ENCODE measurements around the gene LASP1.

The LASP1 gene

GRCh38 chr17:38903404-38903803 is 33.5 kb downstream of the LASP1 start:
- TF ChIP-seq USF1 (IDR thresholded peaks at IDR 0.05) (no peak), FOXM1 (IDR thresholded peaks at IDR 0.05; ENCODE audit: borderline replicate concordance, low read depth) (no peak), EP300 (IDR thresholded peaks at IDR 0.05; ENCODE audit: borderline replicate concordance) (no peak), NFIC (IDR thresholded peaks at IDR 0.05) (no peak), YY1 (IDR thresholded peaks at IDR 0.05; ENCODE audit: low read depth) (no peak), EGR1 (IDR thresholded peaks at IDR 0.05) (no peak), ZBTB7A (IDR thresholded peaks at IDR 0.05; ENCODE audit: low read depth) (no peak), TAF1 (IDR thresholded peaks at IDR 0.05; ENCODE audit: low read depth) (no peak)

- TF ChIP-seq USF1 (IDR thresholded peaks at IDR 0.05), result no peak
- no peak for TF ChIP-seq FOXM1 (IDR thresholded peaks at IDR 0.05; ENCODE audit: borderline replicate concordance, low read depth)
- no peak for TF ChIP-seq CREB1 (IDR thresholded peaks at IDR 0.05; ENCODE audit: low read depth)
- no peak for TF ChIP-seq EGR1 (IDR thresholded peaks at IDR 0.05)
- TF ChIP-seq EP300 (IDR thresholded peaks at IDR 0.05; ENCODE audit: borderline replicate concordance), result no peak
- no peak for TF ChIP-seq CEBPB (IDR thresholded peaks at IDR 0.05)
- no peak for TF ChIP-seq TCF12 (IDR thresholded peaks at IDR 0.05; ENCODE audit: low read depth)
- no peak for TF ChIP-seq TEAD4 (IDR thresholded peaks at IDR 0.05)
- TF ChIP-seq YY1 (IDR thresholded peaks at IDR 0.05; ENCODE audit: low read depth), result no peak
- no peak for TF ChIP-seq NFIC (IDR thresholded peaks at IDR 0.05)
- no peak for TF ChIP-seq ZBTB7A (IDR thresholded peaks at IDR 0.05; ENCODE audit: low read depth)
- TF ChIP-seq REST (IDR thresholded peaks at IDR 0.05; ENCODE audit: low read depth), result no peak
- TF ChIP-seq TAF1 (IDR thresholded peaks at IDR 0.05; ENCODE audit: low read depth), result no peak
These were observed 35.0 kb downstream of the LASP1 start for GRCh38 chr17:38904892-38905291.

GRCh38 chr17:38905375-38905774 is 35.5 kb downstream of the LASP1 start:
- TF ChIP-seq USF1 (IDR thresholded peaks at IDR 0.05) (no peak), CREB1 (IDR thresholded peaks at IDR 0.05; ENCODE audit: low read depth) (no peak), RAD21 (IDR thresholded peaks at IDR 0.05; ENCODE audit: low read depth) (no peak), EP300 (IDR thresholded peaks at IDR 0.05; ENCODE audit: borderline replicate concordance) (no peak), MAX (IDR thresholded peaks at IDR 0.05) (no peak), CEBPB (IDR thresholded peaks at IDR 0.05) (no peak), FOXM1 (IDR thresholded peaks at IDR 0.05; ENCODE audit: borderline replicate concordance, low read depth) (no peak), ZBTB7A (IDR thresholded peaks at IDR 0.05; ENCODE audit: low read depth) (no peak), YY1 (IDR thresholded peaks at IDR 0.05; ENCODE audit: low read depth) (no peak), TCF12 (IDR thresholded peaks at IDR 0.05; ENCODE audit: low read depth) (no peak), EGR1 (IDR thresholded peaks at IDR 0.05) (no peak), REST (IDR thresholded peaks at IDR 0.05; ENCODE audit: low read depth) (no peak), TEAD4 (IDR thresholded peaks at IDR 0.05) (no peak), TAF1 (IDR thresholded peaks at IDR 0.05; ENCODE audit: low read depth) (no peak), NFIC (IDR thresholded peaks at IDR 0.05) (no peak)

GRCh38 chr17:38906460-38907228 is 36.8 kb downstream of the LASP1 start:
- no peak for TF ChIP-seq ZBTB7A (IDR thresholded peaks at IDR 0.05; ENCODE audit: low read depth)

GRCh38 chr17:38907930-38908675 is 38.2 kb downstream of the LASP1 start:
- no peak for TF ChIP-seq TCF12 (IDR thresholded peaks at IDR 0.05; ENCODE audit: low read depth)
- TF ChIP-seq REST (IDR thresholded peaks at IDR 0.05; ENCODE audit: low read depth), result no peak
- TF ChIP-seq YY1 (IDR thresholded peaks at IDR 0.05; ENCODE audit: low read depth), result no peak
- TF ChIP-seq CREB1 (IDR thresholded peaks at IDR 0.05; ENCODE audit: low read depth), result no peak
- no peak for TF ChIP-seq ZBTB7A (IDR thresholded peaks at IDR 0.05; ENCODE audit: low read depth)
- TF ChIP-seq MAX (IDR thresholded peaks at IDR 0.05), result no peak
- no peak for TF ChIP-seq EP300 (IDR thresholded peaks at IDR 0.05; ENCODE audit: borderline replicate concordance)
- no peak for TF ChIP-seq FOXM1 (IDR thresholded peaks at IDR 0.05; ENCODE audit: borderline replicate concordance, low read depth)
- TF ChIP-seq TEAD4 (IDR thresholded peaks at IDR 0.05), result no peak
- TF ChIP-seq USF1 (IDR thresholded peaks at IDR 0.05), result no peak
- TF ChIP-seq EGR1 (IDR thresholded peaks at IDR 0.05), result no peak
- no peak for TF ChIP-seq NFIC (IDR thresholded peaks at IDR 0.05)
- TF ChIP-seq RAD21 (IDR thresholded peaks at IDR 0.05; ENCODE audit: low read depth), result no peak
- TF ChIP-seq TAF1 (IDR thresholded peaks at IDR 0.05; ENCODE audit: low read depth), result no peak
- no peak for TF ChIP-seq CEBPB (IDR thresholded peaks at IDR 0.05)
